ENCODE data around the gene INPP5B. TPM values are rescaled to one million over a fixed set of nuclear protein-coding genes. Genes with fewer than 3 reads are reported as not detected.
"Not testable (repeated sequence)": the region's sequence is repeated elsewhere in the genome, so short reads cannot be mapped to it uniquely, and the experiment has no call there.

The INPP5B gene
- total RNA-seq, 3 donors from 2014 or later = 21.5 to 37.9 (median 28.1) TPM

- TF ChIP-seq, protein P1, sequence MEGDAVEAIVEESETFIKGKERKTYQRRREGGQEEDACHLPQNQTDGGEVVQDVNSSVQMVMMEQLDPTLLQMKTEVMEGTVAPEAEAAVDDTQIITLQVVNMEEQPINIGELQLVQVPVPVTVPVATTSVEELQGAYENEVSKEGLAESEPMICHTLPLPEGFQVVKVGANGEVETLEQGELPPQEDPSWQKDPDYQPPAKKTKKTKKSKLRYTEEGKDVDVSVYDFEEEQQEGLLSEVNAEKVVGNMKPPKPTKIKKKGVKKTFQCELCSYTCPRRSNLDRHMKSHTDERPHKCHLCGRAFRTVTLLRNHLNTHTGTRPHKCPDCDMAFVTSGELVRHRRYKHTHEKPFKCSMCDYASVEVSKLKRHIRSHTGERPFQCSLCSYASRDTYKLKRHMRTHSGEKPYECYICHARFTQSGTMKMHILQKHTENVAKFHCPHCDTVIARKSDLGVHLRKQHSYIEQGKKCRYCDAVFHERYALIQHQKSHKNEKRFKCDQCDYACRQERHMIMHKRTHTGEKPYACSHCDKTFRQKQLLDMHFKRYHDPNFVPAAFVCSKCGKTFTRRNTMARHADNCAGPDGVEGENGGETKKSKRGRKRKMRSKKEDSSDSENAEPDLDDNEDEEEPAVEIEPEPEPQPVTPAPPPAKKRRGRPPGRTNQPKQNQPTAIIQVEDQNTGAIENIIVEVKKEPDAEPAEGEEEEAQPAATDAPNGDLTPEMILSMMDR (IDR thresholded peaks at IDR 0.05) = no peak
- ATAC-seq = peak; percentile 52
- Histone ChIP-seq H3K4me1 (ENCODE audit: low read depth) (no peaks in the 10 kb centered on the region), H3K4me3 (peak overlapping the region; percentile 23), H3K36me3 (ENCODE audit: low read depth) (no peaks in the 10 kb centered on the region), H3K9me3 (no peaks in the 10 kb centered on the region)
- peak; percentile 36 to 73 (median 55) for DNase-seq
- intact Hi-C loops (cut with DNase I, micrococcal nuclease) = no loop called here
Measured at GRCh38 chr1:37945743-37946702, 830 bp downstream of the INPP5B start.

DNA sequence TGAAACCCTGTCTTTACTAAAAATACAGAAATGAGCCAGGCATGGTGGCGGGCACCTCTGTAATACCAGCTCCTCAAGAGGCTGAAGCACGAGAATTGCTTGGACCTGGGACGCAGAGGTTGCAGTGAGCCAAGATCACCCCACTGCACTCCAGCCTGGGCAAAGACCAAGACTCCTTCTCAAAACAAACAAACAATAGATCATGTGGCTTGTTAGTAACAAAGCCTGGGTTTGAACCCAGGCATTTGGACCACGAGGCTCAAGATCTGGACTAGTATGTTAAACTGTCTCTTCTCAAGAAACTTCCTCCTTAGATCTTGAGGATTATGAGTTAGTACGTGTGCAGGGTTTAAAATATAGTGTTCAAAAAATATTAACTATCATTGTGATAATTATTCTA is 1.6 kb downstream of the INPP5B start:
- Histone ChIP-seq H3K4me3 (no peak overlapping the region), H3K4me1 (ENCODE audit: low read depth) (peaks cover 3% of the 10 kb centered on the region), H3K9me3 (no peaks in the 10 kb centered on the region), H3K36me3 (ENCODE audit: low read depth) (no peaks in the 10 kb centered on the region)
- no peak for DNase-seq
- TF ChIP-seq, protein P1 (IDR thresholded peaks at IDR 0.05) = no peak
- intact Hi-C loops (cut with DNase I, micrococcal nuclease) = no loop called here
- no peak for ATAC-seq

GRCh38 chr1:37944816-37945215 is 2.0 kb downstream of the INPP5B start:
- DNase-seq (no peak), ATAC-seq (no peak)
- Histone ChIP-seq H3K9me3 (no peaks in the 10 kb centered on the region), H3K4me3 (no peak overlapping the region), H3K36me3 (ENCODE audit: low read depth) (no peaks in the 10 kb centered on the region), H3K4me1 (ENCODE audit: low read depth) (peaks cover 3% of the 10 kb centered on the region)
- intact Hi-C loops (cut with DNase I, micrococcal nuclease) = no loop called here
- TF ChIP-seq, protein P1 (IDR thresholded peaks at IDR 0.05) = no peak

- no peak overlapping the region for H3K4me3 ChIP-seq
- no peak for DNase-seq
- TF ChIP-seq, protein P1 (IDR thresholded peaks at IDR 0.05) = no peak
- H3K9me3 ChIP-seq = no peaks in the 10 kb centered on the region
- H3K36me3 ChIP-seq (ENCODE audit: low read depth) = no peaks in the 10 kb centered on the region
- ATAC-seq = no peak
- peaks cover 3% of the 10 kb centered on the region for H3K4me1 ChIP-seq (ENCODE audit: low read depth)
- intact Hi-C loops (cut with DNase I, micrococcal nuclease) = no loop called here
Measured at GRCh38 chr1:37944086-37944763, 2.6 kb downstream of the INPP5B start.

- Histone ChIP-seq H3K9me3 (no peaks in the 10 kb centered on the region), H3K4me1 (ENCODE audit: low read depth) (peaks cover 3% of the 10 kb centered on the region), H3K4me3 (no peak overlapping the region), H3K36me3 (ENCODE audit: low read depth) (no peaks in the 10 kb centered on the region)
- ATAC-seq (peak; percentile 88), DNase-seq (peak in 2 of 3 donors; percentile 48 to 59)
- intact Hi-C loops (cut with DNase I, micrococcal nuclease) = no loop called here
- TF ChIP-seq, protein P1 (IDR thresholded peaks at IDR 0.05) = no peak
Measured at GRCh38 chr1:37940299-37940947, 6.4 kb downstream of the INPP5B start.

GRCh38 chr1:37936760-37937159 is 10.1 kb downstream of the INPP5B start:
- H3K36me3 ChIP-seq (ENCODE audit: low read depth); ATAC-seq; H3K4me3 ChIP-seq; H3K4me1 ChIP-seq (ENCODE audit: low read depth); H3K9me3 ChIP-seq; DNase-seq; intact Hi-C loops (cut with DNase I, micrococcal nuclease): not testable (repeated sequence)
